Keratinocyte (primary cell): ENCODE data around the gene TAF4B.

Experiments used
- CTCF ChIP-seq, 3 experiments: IDR thresholded peaks in 1 of 3; conservative IDR thresholded peaks in 1 of 3; optimal IDR thresholded peaks in 1 of 3; 2 replicates in 2 of 3; 3 replicates in 1 of 3; pipeline versions ENCODE3 to v1.5.1; 2011; ENCODE audit warnings: low read length in 3 of 3, mild to moderate bottlenecking in 3 of 3, moderate library complexity in 2 of 3, control low read depth in 1 of 3, inconsistent platforms in 1 of 3; ENCODE audit not compliant: insufficient read depth in 2 of 3; ENCODE audit errors: extremely low read depth in 1 of 3
- EZH2 ChIP-seq: IDR thresholded peaks from one replicate; pipeline ENCODE4 v1.6.1; 2012; ENCODE audit warnings: inconsistent platforms, mild to moderate bottlenecking, low read length, moderate library complexity

GRCh38 chr18:26357960-26358359 lies 131.7 kb downstream of the TAF4B start:
- TF ChIP-seq CTCF (optimal IDR thresholded peaks at IDR 0.05 in 1 of 3, IDR thresholded peaks at IDR 0.05 in 1 of 3, conservative IDR thresholded peaks at IDR 0.05 in 1 of 3; ENCODE audit: extremely low read depth in 1 of 3, insufficient read depth in 2 of 3, low read length in 3 of 3) (no peak), EZH2 (no peak)
